ENCODE data around the gene HSF5.
"Not testable (repeated sequence)": the region's sequence is repeated elsewhere in the genome, so short reads cannot be mapped to it uniquely, and the experiment has no call there.

DNA sequence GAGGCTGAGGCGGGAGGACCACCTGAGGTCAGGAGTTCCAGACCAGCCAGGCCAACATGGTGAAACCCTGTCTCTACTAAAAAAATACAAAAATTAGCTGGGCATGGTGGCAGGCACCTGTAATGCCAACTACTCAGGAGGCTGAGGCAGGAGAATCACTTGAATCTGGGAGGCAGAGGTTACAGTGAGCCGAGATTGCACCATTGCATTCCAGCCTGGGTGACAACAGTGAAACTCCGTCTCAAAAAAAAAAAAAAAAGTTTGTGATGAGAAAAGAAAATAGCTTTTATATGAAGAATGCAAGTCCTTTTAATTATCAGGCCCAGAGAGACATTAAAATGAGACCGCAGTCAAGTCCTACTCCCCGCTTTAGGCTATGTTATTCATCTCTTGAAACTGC, 90.8 kb downstream of the HSF5 start:
- TF ChIP-seq, protein P1, sequence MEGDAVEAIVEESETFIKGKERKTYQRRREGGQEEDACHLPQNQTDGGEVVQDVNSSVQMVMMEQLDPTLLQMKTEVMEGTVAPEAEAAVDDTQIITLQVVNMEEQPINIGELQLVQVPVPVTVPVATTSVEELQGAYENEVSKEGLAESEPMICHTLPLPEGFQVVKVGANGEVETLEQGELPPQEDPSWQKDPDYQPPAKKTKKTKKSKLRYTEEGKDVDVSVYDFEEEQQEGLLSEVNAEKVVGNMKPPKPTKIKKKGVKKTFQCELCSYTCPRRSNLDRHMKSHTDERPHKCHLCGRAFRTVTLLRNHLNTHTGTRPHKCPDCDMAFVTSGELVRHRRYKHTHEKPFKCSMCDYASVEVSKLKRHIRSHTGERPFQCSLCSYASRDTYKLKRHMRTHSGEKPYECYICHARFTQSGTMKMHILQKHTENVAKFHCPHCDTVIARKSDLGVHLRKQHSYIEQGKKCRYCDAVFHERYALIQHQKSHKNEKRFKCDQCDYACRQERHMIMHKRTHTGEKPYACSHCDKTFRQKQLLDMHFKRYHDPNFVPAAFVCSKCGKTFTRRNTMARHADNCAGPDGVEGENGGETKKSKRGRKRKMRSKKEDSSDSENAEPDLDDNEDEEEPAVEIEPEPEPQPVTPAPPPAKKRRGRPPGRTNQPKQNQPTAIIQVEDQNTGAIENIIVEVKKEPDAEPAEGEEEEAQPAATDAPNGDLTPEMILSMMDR (IDR thresholded peaks at IDR 0.05 in 2 of 3, conservative IDR thresholded peaks at IDR 0.05 in 1 of 3; ENCODE audit: borderline replicate concordance in 1 of 3, insufficient read depth in 1 of 3, low read depth in 2 of 3, low read length in 2 of 3) = not testable (repeated sequence)
- not testable (repeated sequence) for TF ChIP-seq POLR2A (IDR thresholded peaks at IDR 0.05; ENCODE audit: borderline replicate concordance, extremely low read depth, insufficient read depth, insufficient read length); POLR2AphosphoS5 (IDR thresholded peaks at IDR 0.05; ENCODE audit: low read depth, low read length); ZNF274 (IDR thresholded peaks at IDR 0.05; ENCODE audit: low read depth, low read length); SP1 (IDR thresholded peaks at IDR 0.05; ENCODE audit: low read depth); CEBPB (IDR thresholded peaks at IDR 0.05; ENCODE audit: low read depth); JUND (IDR thresholded peaks at IDR 0.05); YY1 (IDR thresholded peaks at IDR 0.05; ENCODE audit: extremely low read depth, insufficient replicate concordance, low read depth, low read length); SRF (IDR thresholded peaks at IDR 0.05; ENCODE audit: low read depth); SIN3A (IDR thresholded peaks at IDR 0.05; ENCODE audit: low read depth)
- TF ChIP-seq, protein P2, sequence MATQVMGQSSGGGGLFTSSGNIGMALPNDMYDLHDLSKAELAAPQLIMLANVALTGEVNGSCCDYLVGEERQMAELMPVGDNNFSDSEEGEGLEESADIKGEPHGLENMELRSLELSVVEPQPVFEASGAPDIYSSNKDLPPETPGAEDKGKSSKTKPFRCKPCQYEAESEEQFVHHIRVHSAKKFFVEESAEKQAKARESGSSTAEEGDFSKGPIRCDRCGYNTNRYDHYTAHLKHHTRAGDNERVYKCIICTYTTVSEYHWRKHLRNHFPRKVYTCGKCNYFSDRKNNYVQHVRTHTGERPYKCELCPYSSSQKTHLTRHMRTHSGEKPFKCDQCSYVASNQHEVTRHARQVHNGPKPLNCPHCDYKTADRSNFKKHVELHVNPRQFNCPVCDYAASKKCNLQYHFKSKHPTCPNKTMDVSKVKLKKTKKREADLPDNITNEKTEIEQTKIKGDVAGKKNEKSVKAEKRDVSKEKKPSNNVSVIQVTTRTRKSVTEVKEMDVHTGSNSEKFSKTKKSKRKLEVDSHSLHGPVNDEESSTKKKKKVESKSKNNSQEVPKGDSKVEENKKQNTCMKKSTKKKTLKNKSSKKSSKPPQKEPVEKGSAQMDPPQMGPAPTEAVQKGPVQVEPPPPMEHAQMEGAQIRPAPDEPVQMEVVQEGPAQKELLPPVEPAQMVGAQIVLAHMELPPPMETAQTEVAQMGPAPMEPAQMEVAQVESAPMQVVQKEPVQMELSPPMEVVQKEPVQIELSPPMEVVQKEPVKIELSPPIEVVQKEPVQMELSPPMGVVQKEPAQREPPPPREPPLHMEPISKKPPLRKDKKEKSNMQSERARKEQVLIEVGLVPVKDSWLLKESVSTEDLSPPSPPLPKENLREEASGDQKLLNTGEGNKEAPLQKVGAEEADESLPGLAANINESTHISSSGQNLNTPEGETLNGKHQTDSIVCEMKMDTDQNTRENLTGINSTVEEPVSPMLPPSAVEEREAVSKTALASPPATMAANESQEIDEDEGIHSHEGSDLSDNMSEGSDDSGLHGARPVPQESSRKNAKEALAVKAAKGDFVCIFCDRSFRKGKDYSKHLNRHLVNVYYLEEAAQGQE (IDR thresholded peaks at IDR 0.05; ENCODE audit: low read depth) = not testable (repeated sequence)
